ENCODE results near the gene TBL2.
"Not testable (repeated sequence)": the region's sequence is repeated elsewhere in the genome, so short reads cannot be mapped to it uniquely, and the experiment has no call there.

The TBL2 gene

GRCh38 chr7:73535918-73536317, 42.5 kb downstream of the TBL2 start:
- DNase-seq (ENCODE audit: low read depth in 3 of 3): not testable (repeated sequence)

- DNase-seq (ENCODE audit: low read depth in 3 of 3): no peak
Observed at GRCh38 chr7:73533742-73534141, 44.6 kb downstream of the TBL2 start.

- no peak for DNase-seq (ENCODE audit: low read depth in 3 of 3)
Observed at GRCh38 chr7:73532224-73532623, 46.2 kb downstream of the TBL2 start.

- DNase-seq (ENCODE audit: low read depth in 3 of 3): no peak
Observed at GRCh38 chr7:73530800-73531199, 47.6 kb downstream of the TBL2 start.

GRCh38 chr7:73526896-73527821, 51.2 kb downstream of the TBL2 start:
- no peak for DNase-seq (ENCODE audit: low read depth in 3 of 3)

- not testable (repeated sequence) for DNase-seq (ENCODE audit: low read depth in 3 of 3)
Observed at GRCh38 chr7:73526158-73526494, 52.3 kb downstream of the TBL2 start.

GRCh38 chr7:73522105-73522872, 56.1 kb downstream of the TBL2 start, which contains the start of gene BAZ1B:
TSS of gene BAZ1B (minus strand) at chr7:73522293. CDS start at chr7:73521933, 360 bp downstream.
- DNase-seq (ENCODE audit: low read depth in 3 of 3): peak; percentile 94 to 98 (median 94)

GRCh38 chr7:73521636-73522104, 56.7 kb downstream of the TBL2 start:
- DNase-seq (ENCODE audit: low read depth in 3 of 3): peak; percentile 26 to 70 (median 31)

GRCh38 chr7:73520673-73521635, 57.4 kb downstream of the TBL2 start:
- DNase-seq (ENCODE audit: low read depth in 3 of 3): no peak

- DNase-seq (ENCODE audit: low read depth in 3 of 3): peak in 1 of 3 experiments; percentile 21
Observed at GRCh38 chr7:73519867-73520672, 58.3 kb downstream of the TBL2 start.

- no peak for DNase-seq (ENCODE audit: low read depth in 3 of 3)
Observed at GRCh38 chr7:73518470-73518869, 59.9 kb downstream of the TBL2 start.
